Measurements from ENCODE around the gene FARP1. TPM values are rescaled to one million over a fixed set of nuclear protein-coding genes. Genes with fewer than 3 reads are reported as not detected.

The FARP1 gene
- total and polyA plus RNA-seq, 2 of the 13 experiments (the other 11 are each of a cell fraction or from before 2014, with no cell fraction given) = 70.6 to 126 TPM

- TF ChIP-seq ZNF407 (CRISPR knock-in tag; IDR thresholded peaks at IDR 0.05; ENCODE audit: not compliant biosample characterization) (no peak), ZHX1 (CRISPR knock-in tag; IDR thresholded peaks at IDR 0.05; ENCODE audit: low read depth) (no peak), ZBTB3 (CRISPR knock-in tag; IDR thresholded peaks at IDR 0.05; ENCODE audit: borderline replicate concordance, low read depth) (no peak)
These were observed 227.4 kb downstream of the FARP1 start (continued) for GRCh38 chr13:98370261-98370660.

Measured in HepG2 (cell line).